HepG2 (cell line): ENCODE data around the gene TMEM14C. TPM values are rescaled to one million over a fixed set of nuclear protein-coding genes. Genes with fewer than 3 reads are reported as not detected.

Source experiments
- ATAC-seq: fragments of 200-7000 bp; cut with Tn5 transposase; 3 replicates; pipeline ENCODE4 v1.9.1; 2020; ENCODE audit warnings: mild to moderate bottlenecking, moderate library complexity
- BruUV-seq: library from RNA; stranded (reverse); fragments of 400-500 nt; replicated peaks from 2 replicates; lab custom pipeline; 2021; lab: Mats Ljungman, UMichigan
- CTCF ChIA-PET: fragments of 300-600 bp; formaldehyde crosslinking; extraction: SDS; loops from one replicate; lab custom pipeline; 2021; ENCODE audit warnings: low total read pairs, inconsistent platforms, low intra/inter-chr PET ratio; lab: Yijun Ruan, JAX
- POLR2A ChIA-PET: fragments of 350-600 bp; sonication (Branson Sonifier 250); formaldehyde crosslinking; loops from one replicate; lab custom pipeline; 2020; ENCODE audit warnings: antibody characterized with exemption, inconsistent platforms; lab: Yijun Ruan, JAX
- DNase-seq: peaks from one replicate; pipeline ENCODE4 v3.0.0-alpha.2; 2015; ENCODE audit warnings: low spot score
- FAIRE-seq: peaks from 3 replicates; lab custom pipeline; 2011; peaks lifted over from hg19 to GRCh38; lab: Jason Lieb, UNC
- H2AFZ ChIP-seq: one replicate; pipeline ENCODE4 v1.6.1; 2011; ENCODE audit warnings: low read length, inconsistent platforms
- H3K27ac ChIP-seq: fragments of 300-600 bp; 3 replicates; pipeline ENCODE4 v1.8.0; 2011; ENCODE audit warnings: mixed run types, mild to moderate bottlenecking, mixed read lengths, low read length, inconsistent platforms; ENCODE audit not compliant: insufficient read depth; ENCODE audit errors: extremely low read length
- H3K27me3 ChIP-seq, 2 experiments: fragments of 200-600 bp in 1 of 2; 2 replicates in 1 of 2; 3 replicates in 1 of 2; pipeline versions ENCODE4 v1.6.0 to v1.8.0; 2011; ENCODE audit warnings: low read length in 2 of 2, mild to moderate bottlenecking in 2 of 2, moderate library complexity in 2 of 2, inconsistent platforms in 1 of 2; ENCODE audit not compliant: insufficient read depth in 2 of 2, control insufficient read depth in 1 of 2
- H3K36me3 ChIP-seq, 2 experiments: fragments of 200-600 bp in 1 of 2; replicated peaks in 1 of 2; 2 replicates in 1 of 2; 3 replicates in 1 of 2; pipeline versions ENCODE4 v1.5.1 to v1.8.0; 2011; ENCODE audit warnings: low read length in 2 of 2, inconsistent platforms in 1 of 2; ENCODE audit not compliant: insufficient read depth in 2 of 2, control insufficient read depth in 1 of 2
- H3K4me1 ChIP-seq: 2 replicates; pipeline ENCODE4 v1.5.1; 2012; ENCODE audit warnings: low read length, inconsistent platforms; ENCODE audit not compliant: insufficient read depth
- H3K4me2 ChIP-seq: 2 replicates; pipeline ENCODE4 v1.6.0; 2011; ENCODE audit warnings: low read depth, low read length, inconsistent platforms
- H3K4me3 ChIP-seq, 3 experiments: fragments of 200-600 bp in 1 of 3; sonication (generic), shearing (Covaris generic) in 1 of 3; replicated peaks in 1 of 3; 2 replicates each; pipeline ENCODE4 v1.5.1; 2011 to 2016; ENCODE audit warnings: low read length in 3 of 3, inconsistent platforms in 2 of 3, low read depth in 2 of 3, mild to moderate bottlenecking in 2 of 3, control low read depth in 1 of 3, mixed read lengths in 1 of 3; ENCODE audit not compliant: insufficient read depth in 1 of 3
- H3K79me2 ChIP-seq: one replicate; pipeline ENCODE4 v1.6.1; 2011; ENCODE audit warnings: low read length, inconsistent platforms; ENCODE audit not compliant: insufficient read depth
- H3K9ac ChIP-seq: 2 replicates; pipeline ENCODE4 v1.6.0; 2011; ENCODE audit warnings: mild to moderate bottlenecking, low read depth, low read length, inconsistent platforms; ENCODE audit not compliant: insufficient read depth
- H3K9me3 ChIP-seq: 2 replicates; pipeline ENCODE4 v1.5.1; 2012; ENCODE audit warnings: mild to moderate bottlenecking, low read length
- H4K20me1 ChIP-seq: 2 replicates; pipeline ENCODE4 v1.6.0; 2011; ENCODE audit warnings: inconsistent platforms, mild to moderate bottlenecking, low read length, moderate library complexity; ENCODE audit not compliant: insufficient read depth
- JUN ChIP-seq: sonication (generic); formaldehyde crosslinking; IDR thresholded peaks from 2 replicates; pipeline ENCODE4 v1.4.0; 2020; ENCODE audit warnings: mild to moderate bottlenecking, missing genetic modification reagents
- MAFF ChIP-seq: IDR thresholded peaks from 2 replicates; pipeline ENCODE4 v1.6.1; 2011; ENCODE audit warnings: low read depth, low read length, improper control_type of control experiment
- MAFG ChIP-seq: sonication (generic); formaldehyde crosslinking; IDR thresholded peaks from 2 replicates; pipeline ENCODE4 v1.5.1; 2020; ENCODE audit warnings: mild to moderate bottlenecking, missing genetic modification reagents
- MAFK ChIP-seq, 2 experiments: IDR thresholded peaks in 1 of 2; conservative IDR thresholded peaks in 1 of 2; 2 replicates each; pipeline ENCODE4 v1.6.1; 2011; ENCODE audit warnings: improper control_type of control experiment in 2 of 2, low read length in 2 of 2
- ZBTB2 ChIP-seq: sonication (generic); formaldehyde crosslinking; IDR thresholded peaks from 2 replicates; pipeline ENCODE4 v1.8.0; 2022; ENCODE audit warnings: low read depth, missing genetic modification reagents
- WGBS: methylation state at CpG from one replicate; pipeline ENCODE4 v1.1.6; 2017; ENCODE audit warnings: low lambda C conversion rate; 5-methylcytosine and 5-hydroxymethylcytosine counted together
- in situ Hi-C: cut with HindIII; loops from 2 replicates; pipeline ENCODE4 v1.10.0; 2017; ENCODE audit warnings: low pct_unique_long_range_greater_than_20kb; ENCODE audit not compliant: extremely low pct_ligation_motif_present
- intact Hi-C: fragments of 100-400 bp; cut with micrococcal nuclease; formaldehyde crosslinking; loops from one replicate; pipeline ENCODE4 v1.10.0; 2022; ENCODE audit not compliant: unreplicated experiment
- polyA plus RNA-seq, 8 experiments: library from polyadenylated mRNA; depleted of rRNA in 3 of 8; stranded (reverse) in 7 of 8; unstranded in 1 of 8; fragments of >200 nt; fragmentation: Illumina TruSeq in 4 of 8; extraction: Trizol in 4 of 8; gene quantifications; 2 replicates each; pipeline versions ENCODE4 v1.2.1 to v1.2.3, GENCODE V29; 2011 to 2016; ENCODE audit warnings: low read depth in 4 of 8, missing spikeins in 1 of 8, mixed read lengths in 1 of 8; ENCODE audit not compliant: insufficient read depth in 1 of 8
- total RNA-seq, 5 experiments: library from RNA; depleted of rRNA; stranded (reverse); fragments of >200 nt; fragmentation: Illumina TruSeq; extraction: Trizol; gene quantifications; 2 replicates each; pipeline ENCODE4 v1.2.3, GENCODE V29; 2016; ENCODE audit warnings: low read depth in 1 of 5
- TF ChIP-seq, protein P1 (sequence below): sonication (generic); formaldehyde crosslinking; IDR thresholded peaks from 2 replicates; pipeline ENCODE4 v1.4.0; 2020; ENCODE audit warnings: missing genetic modification reagents

The TMEM14C gene
- total and polyA plus RNA-seq, 2 of the 13 experiments (the other 11 are each of a cell fraction or from before 2014, with no cell fraction given), result 184 TPM

- TF ChIP-seq ZBTB2 (CRISPR knock-in tag) (no peak), JUN (CRISPR knock-in tag) (no peak)
- TF ChIP-seq, all 625 proteins: peak for 0
Observed at GRCh38 chr6:10771371-10771894, 48.6 kb downstream of the TMEM14C start (continued).

DNA sequence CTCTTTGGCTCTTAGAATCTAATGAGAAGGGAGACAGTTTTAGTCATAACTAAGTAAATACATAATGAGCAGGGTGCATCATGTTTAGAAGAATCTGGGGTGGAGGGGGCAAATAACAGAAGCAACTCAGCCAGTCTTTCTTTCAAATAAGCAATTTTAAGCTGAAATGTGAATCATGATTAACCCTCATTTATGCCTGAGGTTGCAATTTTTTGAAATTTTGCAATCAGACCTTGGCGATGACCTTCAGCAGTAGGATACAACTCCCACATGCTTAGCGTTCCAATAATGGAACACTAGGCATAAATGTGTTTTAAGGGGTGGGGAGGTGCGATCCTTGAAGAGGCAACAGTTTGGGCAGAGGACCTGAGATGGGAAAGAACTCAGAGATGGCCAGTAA is 55.4 kb downstream of the TMEM14C start:
- H3K79me2 ChIP-seq, result no peaks in the 10 kb centered on the region
- FAIRE-seq, result no peak
- no peak overlapping the region for H3K27ac ChIP-seq
- in situ Hi-C loops, result no loop called here
- ChIA-PET POLR2A (no interaction called here), CTCF (no interaction called here)
- no peaks in the 10 kb centered on the region for H3K9me3 ChIP-seq
- H3K4me3 ChIP-seq, result no peak overlapping the region
- no peak for DNase-seq
- H3K27me3 ChIP-seq, result no peaks in the 10 kb centered on the region
- H2AFZ ChIP-seq, result no peak overlapping the region
- H4K20me1 ChIP-seq, result no peaks in the 10 kb centered on the region
- WGBS, result 92% methylated on average over 3 of the region's 3 CpGs
- H3K4me2 ChIP-seq, result no peak overlapping the region
- H3K9ac ChIP-seq, result no peak overlapping the region
- peaks cover 0 to 13% of the 10 kb centered on the region in 2 experiments; a peak in 2 of 5 replicates for H3K36me3 ChIP-seq
- ATAC-seq, result no peak
- peak; percentile 51 to 69; a peak in 3 of 4 replicates for TF ChIP-seq MAFK (conservative IDR thresholded peaks at IDR 0.05 in 1 of 2, IDR thresholded peaks at IDR 0.05 in 1 of 2; ENCODE audit: low read length in 2 of 2)
- no peak for TF ChIP-seq MAFG
- TF ChIP-seq, protein P1, sequence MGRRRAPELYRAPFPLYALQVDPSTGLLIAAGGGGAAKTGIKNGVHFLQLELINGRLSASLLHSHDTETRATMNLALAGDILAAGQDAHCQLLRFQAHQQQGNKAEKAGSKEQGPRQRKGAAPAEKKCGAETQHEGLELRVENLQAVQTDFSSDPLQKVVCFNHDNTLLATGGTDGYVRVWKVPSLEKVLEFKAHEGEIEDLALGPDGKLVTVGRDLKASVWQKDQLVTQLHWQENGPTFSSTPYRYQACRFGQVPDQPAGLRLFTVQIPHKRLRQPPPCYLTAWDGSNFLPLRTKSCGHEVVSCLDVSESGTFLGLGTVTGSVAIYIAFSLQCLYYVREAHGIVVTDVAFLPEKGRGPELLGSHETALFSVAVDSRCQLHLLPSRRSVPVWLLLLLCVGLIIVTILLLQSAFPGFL (CRISPR knock-in tag), result no peak
- peak; percentile 66 for TF ChIP-seq MAFF
- intact Hi-C loops, result no loop called here
- no peaks in the 10 kb centered on the region for H3K4me1 ChIP-seq
- BruUV-seq, result no TSS peak
